ENCODE data around the gene TMEM205. TPM values are rescaled to one million over a fixed set of nuclear protein-coding genes. Genes with fewer than 3 reads are reported as not detected.

Gene TMEM205
- polyA plus RNA-seq, 1 donor from 2014 or later, result 101 TPM

DNA sequence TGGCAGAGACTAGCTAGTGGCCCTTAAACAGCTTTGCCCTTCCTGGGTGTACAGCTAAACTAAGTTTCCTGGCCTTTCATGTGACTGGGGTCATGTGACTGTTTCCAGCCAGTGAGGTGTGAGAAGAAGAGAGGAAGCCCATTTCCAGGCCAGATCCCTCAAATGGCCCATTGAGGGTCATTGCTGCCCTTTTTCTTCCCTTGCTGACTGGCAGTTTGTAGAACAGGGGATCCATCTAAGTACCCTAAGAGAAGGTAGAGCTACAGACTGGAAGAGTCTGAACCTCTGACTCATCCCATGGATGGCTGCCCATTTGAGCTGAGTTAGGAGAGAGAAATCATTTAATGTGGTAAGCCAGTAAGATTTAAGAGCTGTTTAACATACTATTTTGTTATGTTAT, 31.2 kb upstream of the TMEM205 start:
- Mint-ChIP-seq H3K4me3 (peak overlapping the region in 3 of 4 donors; percentile 1 to 71 (median 6)), H3K4me1 (peaks cover 15 to 31% (median 21%) of the 10 kb centered on the region in 3 donors), H3K27me3 (no peaks in the 10 kb centered on the region), H3K27ac (peak overlapping the region in 2 of 3 donors; percentile 49 to 81), H3K9me3 (peaks cover 0 to 1% (median 0%) of the 10 kb centered on the region in 3 donors), H3K36me3 (peaks cover 2% of the 10 kb centered on the region)

GRCh38 chr19:11375143-11375948, 29.3 kb upstream of the TMEM205 start:
- H3K4me3 Mint-ChIP-seq, result no peak overlapping the region
- H3K27ac Mint-ChIP-seq, result no peak overlapping the region
- H3K36me3 Mint-ChIP-seq, result peaks cover 8% of the 10 kb centered on the region
- peaks cover 0 to 1% (median 0%) of the 10 kb centered on the region in 3 donors for H3K9me3 Mint-ChIP-seq
- H3K4me1 Mint-ChIP-seq, result peaks cover 3 to 23% (median 19%) of the 10 kb centered on the region in 3 donors
- H3K27me3 Mint-ChIP-seq, result no peaks in the 10 kb centered on the region

- Mint-ChIP-seq H3K27me3 (no peaks in the 10 kb centered on the region), H3K9me3 (peaks cover 0 to 1% (median 0%) of the 10 kb centered on the region in 3 donors), H3K4me1 (peaks cover 3 to 18% (median 15%) of the 10 kb centered on the region in 3 donors), H3K4me3 (peak within 1 kb of the TSS in 1 of 4 donors; percentile 71), H3K36me3 (peaks cover 8% of the 10 kb centered on the region), H3K27ac (no peak within 1 kb of the TSS)
These were observed 28.5 kb upstream of the TMEM205 start, which contains the start of gene SWSAP1 for GRCh38 chr19:11374433-11375142. TSS of gene SWSAP1 (plus strand) at chr19:11374666. CDS start at chr19:11374681, 15 bp downstream.

- Mint-ChIP-seq H3K27me3 (no peaks in the 10 kb centered on the region), H3K9me3 (peaks cover 0 to 1% (median 0%) of the 10 kb centered on the region in 3 donors), H3K4me1 (peaks cover 3 to 18% (median 15%) of the 10 kb centered on the region in 3 donors), H3K36me3 (peaks cover 11% of the 10 kb centered on the region), H3K27ac (no peak overlapping the region), H3K4me3 (no peak overlapping the region)
These were observed 27.9 kb upstream of the TMEM205 start for GRCh38 chr19:11373885-11374432.

GRCh38 chr19:11373166-11373884, 27.3 kb upstream of the TMEM205 start:
- peaks cover 3 to 18% (median 15%) of the 10 kb centered on the region in 3 donors for H3K4me1 Mint-ChIP-seq
- H3K4me3 Mint-ChIP-seq, result peak overlapping the region in 3 of 4 donors; percentile 12 to 71 (median 63)
- H3K36me3 Mint-ChIP-seq, result peaks cover 14% of the 10 kb centered on the region
- H3K9me3 Mint-ChIP-seq, result peaks cover 0 to 1% (median 0%) of the 10 kb centered on the region in 3 donors
- no peaks in the 10 kb centered on the region for H3K27me3 Mint-ChIP-seq
- no peak overlapping the region for H3K27ac Mint-ChIP-seq

DNA sequence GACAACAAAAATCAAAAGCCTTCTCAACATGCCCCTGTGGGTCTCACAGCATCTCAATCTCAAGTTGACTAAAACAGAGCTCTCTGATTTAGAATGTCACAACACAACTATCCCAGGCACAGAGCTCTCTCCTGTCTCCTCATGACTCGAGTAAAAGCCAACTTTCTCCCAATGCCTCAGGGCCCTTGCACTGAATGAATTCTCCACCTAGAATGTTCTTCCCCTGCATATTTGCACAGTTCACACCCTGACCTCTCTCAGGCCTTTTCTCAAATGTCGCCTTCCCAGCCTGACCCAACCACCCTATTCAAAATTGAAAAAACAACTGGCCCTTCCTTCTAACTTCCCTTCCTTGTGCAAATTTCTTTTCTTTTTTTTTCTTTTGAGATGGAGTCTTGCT, 24.7 kb upstream of the TMEM205 start:
- no peak overlapping the region for H3K4me3 Mint-ChIP-seq
- H3K4me1 Mint-ChIP-seq, result peaks cover 0 to 8% (median 7%) of the 10 kb centered on the region in 3 donors
- H3K36me3 Mint-ChIP-seq, result peaks cover 12% of the 10 kb centered on the region
- peaks cover 0 to 1% (median 0%) of the 10 kb centered on the region in 3 donors for H3K9me3 Mint-ChIP-seq
- peak overlapping the region in 1 of 3 donors; percentile 47 for H3K27ac Mint-ChIP-seq
- H3K27me3 Mint-ChIP-seq, result no peaks in the 10 kb centered on the region

DNA sequence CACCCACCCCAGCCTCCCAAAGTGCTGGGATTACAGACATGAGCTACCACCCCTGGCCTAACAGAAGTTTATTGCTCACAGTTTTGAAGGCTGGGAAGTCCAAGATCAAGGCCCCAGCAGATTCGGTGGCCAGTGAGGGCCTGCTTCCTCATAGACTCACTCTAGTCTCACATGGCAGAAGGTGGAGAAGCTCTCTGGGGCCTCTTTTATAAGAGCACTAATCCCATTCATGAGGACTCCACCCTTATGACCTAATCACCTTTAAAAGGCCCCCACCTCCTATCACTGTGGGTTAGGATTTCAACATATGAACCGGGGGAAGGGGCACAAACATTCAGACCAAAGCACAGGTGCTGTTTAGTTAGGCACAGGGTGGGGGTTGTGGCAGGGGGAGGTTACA, 21.5 kb upstream of the TMEM205 start:
- no peak overlapping the region for H3K27ac Mint-ChIP-seq
- no peaks in the 10 kb centered on the region for H3K27me3 Mint-ChIP-seq
- H3K4me1 Mint-ChIP-seq, result peaks cover 0 to 1% (median 0%) of the 10 kb centered on the region in 3 donors
- no peak overlapping the region for H3K4me3 Mint-ChIP-seq
- H3K9me3 Mint-ChIP-seq, result no peaks in the 10 kb centered on the region
- H3K36me3 Mint-ChIP-seq, result peaks cover 12% of the 10 kb centered on the region

- H3K36me3 Mint-ChIP-seq, result peaks cover 7% of the 10 kb centered on the region
- no peak overlapping the region for H3K4me3 Mint-ChIP-seq
- H3K9me3 Mint-ChIP-seq, result no peaks in the 10 kb centered on the region
- no peak overlapping the region for H3K27ac Mint-ChIP-seq
- H3K27me3 Mint-ChIP-seq, result no peaks in the 10 kb centered on the region
- H3K4me1 Mint-ChIP-seq, result no peaks in the 10 kb centered on the region
These were observed 19.6 kb upstream of the TMEM205 start for GRCh38 chr19:11365557-11366117.

- Mint-ChIP-seq H3K27me3 (no peaks in the 10 kb centered on the region), H3K9me3 (no peaks in the 10 kb centered on the region), H3K27ac (no peak overlapping the region), H3K36me3 (peaks cover 7% of the 10 kb centered on the region), H3K4me1 (no peaks in the 10 kb centered on the region), H3K4me3 (no peak overlapping the region)
These were observed 18.9 kb upstream of the TMEM205 start for GRCh38 chr19:11364935-11365334.

DNA sequence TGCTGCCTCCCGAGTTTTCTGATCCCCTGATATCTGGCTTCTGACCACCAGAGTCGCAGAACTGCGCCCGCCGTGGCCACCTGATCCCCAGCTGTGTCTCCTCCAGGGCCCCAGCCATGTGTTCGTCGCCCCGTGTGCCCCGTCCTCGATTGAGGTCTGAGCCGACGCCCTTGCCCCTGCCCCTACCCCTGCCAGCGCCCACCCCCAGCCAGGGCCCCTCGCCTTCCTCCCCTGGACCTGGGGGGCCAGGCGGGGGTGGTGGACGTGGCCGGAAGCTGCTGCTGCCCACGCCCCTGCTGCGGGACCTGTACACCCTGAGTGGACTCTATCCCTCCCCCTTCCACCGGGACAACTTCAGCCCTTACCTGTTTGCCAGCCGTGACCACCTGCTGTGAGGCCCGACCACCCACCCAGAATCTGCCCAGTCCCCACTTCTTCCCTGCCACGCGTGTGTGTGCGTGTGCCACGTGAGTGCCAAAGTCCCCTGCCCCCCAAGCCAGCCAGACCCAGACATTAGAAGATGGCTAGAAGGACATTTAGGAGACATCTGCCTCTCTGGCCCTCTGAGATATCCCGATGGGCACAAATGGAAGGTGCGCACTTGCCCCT, 18.3 kb upstream of the TMEM205 start:
- H3K4me1 Mint-ChIP-seq, result no peaks in the 10 kb centered on the region
- H3K4me3 Mint-ChIP-seq, result no peak overlapping the region
- peaks cover 6% of the 10 kb centered on the region for H3K36me3 Mint-ChIP-seq
- H3K9me3 Mint-ChIP-seq, result no peaks in the 10 kb centered on the region
- no peak overlapping the region for H3K27ac Mint-ChIP-seq
- no peaks in the 10 kb centered on the region for H3K27me3 Mint-ChIP-seq

- Mint-ChIP-seq H3K27ac (no peak overlapping the region), H3K27me3 (peaks cover 2% of the 10 kb centered on the region), H3K4me1 (no peaks in the 10 kb centered on the region), H3K36me3 (peaks cover 3% of the 10 kb centered on the region), H3K9me3 (no peaks in the 10 kb centered on the region), H3K4me3 (no peak overlapping the region)
These were observed 17.8 kb upstream of the TMEM205 start for GRCh38 chr19:11363881-11364280.

DNA sequence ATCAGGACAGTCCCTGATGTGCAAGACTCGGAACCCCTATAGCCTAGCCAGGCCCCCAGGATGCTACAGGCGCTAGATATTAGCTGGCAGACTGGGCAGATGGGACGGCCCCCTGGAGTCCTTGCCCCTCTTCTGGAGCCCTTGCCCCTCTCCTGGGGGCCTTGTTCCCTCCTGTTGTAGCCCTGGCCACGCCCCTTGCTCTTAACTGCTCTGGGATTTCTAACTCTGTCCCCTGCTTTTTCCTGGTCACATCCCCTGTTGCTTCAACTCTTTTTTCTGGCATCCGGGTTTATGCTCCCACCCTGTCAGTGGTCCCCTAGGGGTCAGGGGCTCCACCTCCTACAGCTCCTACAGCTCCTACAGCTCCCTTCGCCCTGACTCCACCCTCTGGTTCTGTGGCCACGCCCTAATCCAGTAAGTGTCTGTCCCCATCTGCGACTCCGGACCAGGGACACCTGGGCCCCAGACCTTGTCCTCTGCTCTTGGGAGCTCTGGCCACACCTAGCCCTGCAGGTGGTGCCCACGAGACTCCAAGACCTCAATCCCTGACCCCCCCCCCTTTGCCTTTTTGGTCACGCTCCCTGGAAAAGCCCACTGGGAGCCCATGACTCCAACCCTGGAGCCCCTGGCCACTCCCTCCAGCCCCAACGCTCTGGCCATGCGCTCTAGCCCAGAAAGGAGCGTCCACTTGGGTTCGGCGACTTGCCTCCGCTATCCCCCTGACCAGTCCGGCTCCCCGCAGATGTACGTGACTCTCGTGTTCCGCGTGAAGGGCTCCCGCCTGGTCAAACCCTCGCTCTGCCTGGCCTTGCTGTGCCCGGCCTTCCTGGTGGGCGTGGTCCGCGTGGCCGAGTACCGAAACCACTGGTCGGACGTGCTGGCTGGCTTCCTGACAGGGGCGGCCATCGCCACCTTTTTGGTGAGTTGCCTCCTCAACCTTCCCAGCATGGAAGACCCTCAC, 16.0 kb upstream of the TMEM205 start:
- H3K4me1 Mint-ChIP-seq, result no peaks in the 10 kb centered on the region
- peaks cover 3% of the 10 kb centered on the region for H3K27me3 Mint-ChIP-seq
- H3K36me3 Mint-ChIP-seq, result no peaks in the 10 kb centered on the region
- no peak overlapping the region for H3K27ac Mint-ChIP-seq
- H3K4me3 Mint-ChIP-seq, result no peak overlapping the region
- H3K9me3 Mint-ChIP-seq, result no peaks in the 10 kb centered on the region
